Middle frontal gyrus (tissue), 1 donor: ENCODE results near the gene AKAP3.

Experiments
- DNase-seq: peaks from one replicate; pipeline ENCODE4 v3.0.0-alpha.2; 2015; ENCODE audit warnings: low spot score; ENCODE audit errors: extremely low spot score

The AKAP3 gene

GRCh38 chr12:4603421-4603820 is 45.4 kb downstream of the AKAP3 start:
- no peak for DNase-seq

- DNase-seq = no peak
These were observed 53.0 kb downstream of the AKAP3 start for GRCh38 chr12:4595881-4596280.

- DNase-seq = no peak
These were observed 57.6 kb downstream of the AKAP3 start for GRCh38 chr12:4591180-4591687.

GRCh38 chr12:4589941-4590340 is 58.9 kb downstream of the AKAP3 start:
- no peak for DNase-seq

- no peak for DNase-seq
These were observed 59.9 kb downstream of the AKAP3 start for GRCh38 chr12:4588916-4589315.

- DNase-seq = no peak
These were observed 61.7 kb downstream of the AKAP3 start for GRCh38 chr12:4587108-4587507.

- DNase-seq = no peak
These were observed 62.4 kb downstream of the AKAP3 start for GRCh38 chr12:4586500-4586899.

- no peak for DNase-seq
These were observed 64.0 kb downstream of the AKAP3 start for GRCh38 chr12:4584896-4585295.

- DNase-seq = no peak
These were observed 64.6 kb downstream of the AKAP3 start for GRCh38 chr12:4584281-4584680.

- no peak for DNase-seq
These were observed 68.6 kb downstream of the AKAP3 start for GRCh38 chr12:4580281-4580688.

- DNase-seq = no peak
These were observed 69.3 kb downstream of the AKAP3 start for GRCh38 chr12:4579305-4580102.

GRCh38 chr12:4572680-4573079 is 76.2 kb downstream of the AKAP3 start:
- no peak for DNase-seq

- DNase-seq = no peak
These were observed 79.6 kb downstream of the AKAP3 start for GRCh38 chr12:4569261-4569660.

GRCh38 chr12:4567073-4567881 is 81.6 kb downstream of the AKAP3 start:
- no peak for DNase-seq

- DNase-seq = no peak
These were observed 82.4 kb downstream of the AKAP3 start for GRCh38 chr12:4566474-4566873.
